Body of pancreas (tissue), 4 donors: ENCODE data around the gene DNAJC11. TPM values are rescaled to one million over a fixed set of nuclear protein-coding genes. Genes with fewer than 3 reads are reported as not detected.

ENCODE experiments used
- ATAC-seq: fragments of 150-250 bp; one replicate; pipeline ENCODE4 v1.9.1; 2016
- DNase-seq, 4 donors: peaks; one replicate each; pipeline ENCODE4 v3.0.0-alpha.2; 2019
- H3K27ac ChIP-seq, 4 donors: fragments of 200-600 bp; sonication (generic); 1 replicate in 3 of 4; 2 replicates in 1 of 4; pipeline versions ENCODE4 v1.5.1 to v1.6.1; 2016 to 2019; ENCODE audit warnings: mild to moderate bottlenecking in 1 of 4, mixed read lengths in 1 of 4, moderate library complexity in 1 of 4
- H3K27me3 ChIP-seq, 2 donors: fragments of 200-600 bp; sonication (generic); one replicate each; pipeline ENCODE4 v1.6.0; 2016; ENCODE audit warnings: mild to moderate bottlenecking in 1 of 2
- H3K36me3 ChIP-seq, 2 donors: fragments of 200-600 bp; sonication (generic); replicated peaks in 1 of 2; 2 replicates each; pipeline ENCODE4 v1.5.1; 2016; ENCODE audit warnings: low read depth in 2 of 2; ENCODE audit not compliant: insufficient read depth in 1 of 2
- H3K4me1 ChIP-seq: fragments of 200-600 bp; sonication (generic); one replicate; pipeline ENCODE4 v1.6.0; 2016
- H3K4me3 ChIP-seq, 2 donors: fragments of 200-600 bp; sonication (generic); 1 replicate in 1 of 2; 2 replicates in 1 of 2; pipeline ENCODE4 v1.5.1; 2016 to 2019
- H3K9me3 ChIP-seq, 3 donors: fragments of 200-600 bp; sonication (generic); 1 replicate in 2 of 3; 2 replicates in 1 of 3; pipeline ENCODE4 v1.5.1; 2016
- POLR2A ChIP-seq, 3 donors: fragments of 450-650 bp; IDR thresholded peaks; one replicate each; pipeline ENCODE4 v1.6.1; 2016; ENCODE audit warnings: antibody characterized with exemption in 3 of 3, mild to moderate bottlenecking in 2 of 3
- WGBS, 2 donors: methylation state at CpG; one replicate each; pipeline ENCODE4 v1.1.5; 2017; 5-methylcytosine and 5-hydroxymethylcytosine counted together
- intact Hi-C: fragments of 100-400 bp; cut with DNase I; formaldehyde crosslinking; loops from one replicate; pipeline ENCODE4 v1.15.1; 2023
- total RNA-seq, 2 donors: library from RNA; depleted of rRNA; stranded (reverse); fragments of >200 nt; gene quantifications; one replicate each; pipeline ENCODE4 v1.1.0, GENCODE V29; 2016
- TF ChIP-seq, protein P1 (sequence below), 7 experiments: fragments of 450-650 bp in 4 of 7; fragments of 200-600 bp in 3 of 7; sonication (generic) in 3 of 7; IDR thresholded peaks; one replicate each; pipeline ENCODE4 v1.5.1; 2016 to 2019; ENCODE audit warnings: antibody characterized with exemption in 7 of 7

DNAJC11 gene
- total RNA-seq, 2 donors from 2014 or later: 16.1 to 88.3 TPM

DNA sequence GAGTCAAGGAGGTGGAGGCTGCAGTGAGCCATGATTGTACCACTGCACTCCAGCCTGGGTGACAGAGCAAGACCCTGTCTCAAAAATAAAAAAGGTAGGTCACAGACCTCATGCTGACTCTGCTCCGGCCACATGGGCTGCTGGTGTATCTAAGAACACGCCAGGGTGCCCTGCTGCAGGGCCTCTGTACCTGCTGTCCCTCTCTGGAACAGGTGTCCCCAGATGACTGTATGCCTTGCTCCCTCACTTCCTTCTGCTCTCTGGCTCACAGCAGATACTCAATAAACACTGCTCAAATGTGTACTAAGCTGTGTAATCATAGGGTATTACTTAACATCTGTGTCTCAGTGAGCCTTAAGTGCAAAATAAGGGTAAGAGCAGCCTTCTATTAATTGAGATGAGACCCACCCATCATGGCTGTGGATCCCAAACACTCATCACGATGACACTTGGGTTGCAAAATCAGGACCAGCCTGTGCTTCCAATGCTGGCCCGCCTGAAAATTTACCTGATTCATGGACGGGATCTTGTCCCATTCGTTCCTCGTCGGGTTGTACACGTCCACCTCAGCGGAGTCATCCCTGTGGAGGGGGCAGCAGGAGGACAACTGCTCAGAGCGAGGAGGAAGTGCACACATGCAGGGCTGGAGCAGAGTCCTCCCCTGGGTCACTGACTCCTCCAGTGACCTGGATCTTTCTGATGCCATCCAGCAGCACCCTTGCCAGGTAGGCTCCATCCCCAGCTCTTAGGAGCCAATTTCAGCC is 106.5 kb downstream of the DNAJC11 start:
- ATAC-seq (no peak), DNase-seq (peak in 2 of 4 donors; percentile 41 to 42)
- Histone ChIP-seq H3K27ac (peak overlapping the region in 1 of 4 donors; percentile 17), H3K4me1 (peaks cover 44% of the 10 kb centered on the region), H3K36me3 (peaks cover 10 to 35% of the 10 kb centered on the region in 2 donors), H3K4me3 (no peak overlapping the region), H3K27me3 (no peaks in the 10 kb centered on the region), H3K9me3 (no peaks in the 10 kb centered on the region)
- 86 to 90% methylated on average over 11 of the region's 11 CpGs for WGBS, 2 donors
- TF ChIP-seq, protein P1, sequence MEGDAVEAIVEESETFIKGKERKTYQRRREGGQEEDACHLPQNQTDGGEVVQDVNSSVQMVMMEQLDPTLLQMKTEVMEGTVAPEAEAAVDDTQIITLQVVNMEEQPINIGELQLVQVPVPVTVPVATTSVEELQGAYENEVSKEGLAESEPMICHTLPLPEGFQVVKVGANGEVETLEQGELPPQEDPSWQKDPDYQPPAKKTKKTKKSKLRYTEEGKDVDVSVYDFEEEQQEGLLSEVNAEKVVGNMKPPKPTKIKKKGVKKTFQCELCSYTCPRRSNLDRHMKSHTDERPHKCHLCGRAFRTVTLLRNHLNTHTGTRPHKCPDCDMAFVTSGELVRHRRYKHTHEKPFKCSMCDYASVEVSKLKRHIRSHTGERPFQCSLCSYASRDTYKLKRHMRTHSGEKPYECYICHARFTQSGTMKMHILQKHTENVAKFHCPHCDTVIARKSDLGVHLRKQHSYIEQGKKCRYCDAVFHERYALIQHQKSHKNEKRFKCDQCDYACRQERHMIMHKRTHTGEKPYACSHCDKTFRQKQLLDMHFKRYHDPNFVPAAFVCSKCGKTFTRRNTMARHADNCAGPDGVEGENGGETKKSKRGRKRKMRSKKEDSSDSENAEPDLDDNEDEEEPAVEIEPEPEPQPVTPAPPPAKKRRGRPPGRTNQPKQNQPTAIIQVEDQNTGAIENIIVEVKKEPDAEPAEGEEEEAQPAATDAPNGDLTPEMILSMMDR (IDR thresholded peaks at IDR 0.05): no peak
- TF ChIP-seq POLR2A (IDR thresholded peaks at IDR 0.05): no peak
- intact Hi-C loops: no loop called here

DNA sequence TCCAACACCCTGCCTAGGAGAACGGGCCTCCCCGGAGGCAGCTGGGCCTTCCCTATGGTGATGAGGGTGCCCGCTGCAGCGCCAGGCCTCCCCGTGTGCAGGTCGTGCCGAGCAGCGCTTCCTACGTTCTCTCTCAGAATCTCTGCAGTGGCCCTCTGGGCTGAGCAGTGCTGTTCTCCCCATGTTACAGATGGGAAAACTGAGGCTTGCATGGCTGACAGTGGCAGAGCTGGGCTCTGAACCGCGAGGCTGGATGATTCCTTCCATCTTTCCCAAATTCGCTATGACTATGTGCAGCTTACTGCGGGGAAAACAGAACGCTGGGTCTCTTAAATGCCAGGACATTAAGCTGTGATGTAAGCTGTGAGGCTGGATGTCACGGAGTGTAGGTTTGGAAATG is 107.8 kb downstream of the DNAJC11 start:
- ATAC-seq (no peak), DNase-seq (no peak)
- no peak overlapping the region for H3K4me3 ChIP-seq
- no peak overlapping the region for H3K27ac ChIP-seq
- no peaks in the 10 kb centered on the region for H3K9me3 ChIP-seq
- intact Hi-C loops: no loop called here
- peaks cover 10 to 43% of the 10 kb centered on the region in 2 donors for H3K36me3 ChIP-seq
- H3K4me1 ChIP-seq: peaks cover 42% of the 10 kb centered on the region
- no peak for TF ChIP-seq POLR2A (IDR thresholded peaks at IDR 0.05)
- WGBS, 2 donors: 95% methylated on average over 7 to 15 of the region's 15 CpGs
- H3K27me3 ChIP-seq: no peaks in the 10 kb centered on the region

DNA sequence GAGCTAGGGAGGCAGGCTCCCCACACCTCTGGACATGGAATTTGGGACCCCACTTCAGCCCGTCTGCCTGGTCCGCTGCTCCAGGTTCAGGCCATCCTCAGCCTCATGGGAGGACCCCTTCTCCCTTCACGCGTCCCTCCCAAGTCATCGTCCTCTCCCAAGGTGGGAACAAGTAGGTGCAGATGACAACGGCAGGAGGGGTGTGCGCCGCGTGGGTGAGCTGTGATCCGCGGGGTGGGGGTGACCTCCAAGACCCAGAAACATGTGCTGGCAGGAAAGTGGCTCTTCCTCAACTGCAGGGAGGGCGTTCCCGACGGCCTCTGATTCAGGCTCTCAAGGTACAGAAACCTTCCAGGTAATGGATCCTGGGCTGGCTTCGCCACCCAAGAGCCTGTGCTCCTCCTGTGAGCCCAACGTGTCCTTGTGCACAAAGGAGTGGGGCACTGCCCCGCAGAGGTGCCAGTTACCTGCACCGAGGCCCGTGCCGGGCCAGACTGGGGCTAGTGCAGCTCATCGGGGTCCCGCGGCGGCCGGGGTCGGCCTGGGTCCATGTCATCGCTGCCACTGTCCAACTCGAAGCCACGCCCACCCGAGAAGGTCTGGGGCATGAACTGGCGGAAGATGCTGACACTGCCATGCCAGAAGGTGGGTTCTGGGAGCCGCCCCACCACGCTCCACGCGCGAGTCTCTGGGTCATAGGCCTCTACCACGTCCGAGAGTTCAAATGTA is 108.6 kb downstream of the DNAJC11 start:
- Histone ChIP-seq H3K4me1 (peaks cover 42% of the 10 kb centered on the region), H3K9me3 (no peaks in the 10 kb centered on the region), H3K27ac (no peak overlapping the region), H3K27me3 (no peaks in the 10 kb centered on the region), H3K36me3 (peaks cover 10 to 44% of the 10 kb centered on the region in 2 donors), H3K4me3 (no peak overlapping the region)
- DNase-seq: no peak
- 88 to 91% methylated on average over 14 to 38 of the region's 38 CpGs for WGBS, 2 donors
- no peak for ATAC-seq
- TF ChIP-seq POLR2A (IDR thresholded peaks at IDR 0.05): no peak
- TF ChIP-seq, protein P1 (IDR thresholded peaks at IDR 0.05): no peak
- intact Hi-C loops: no loop called here

DNA sequence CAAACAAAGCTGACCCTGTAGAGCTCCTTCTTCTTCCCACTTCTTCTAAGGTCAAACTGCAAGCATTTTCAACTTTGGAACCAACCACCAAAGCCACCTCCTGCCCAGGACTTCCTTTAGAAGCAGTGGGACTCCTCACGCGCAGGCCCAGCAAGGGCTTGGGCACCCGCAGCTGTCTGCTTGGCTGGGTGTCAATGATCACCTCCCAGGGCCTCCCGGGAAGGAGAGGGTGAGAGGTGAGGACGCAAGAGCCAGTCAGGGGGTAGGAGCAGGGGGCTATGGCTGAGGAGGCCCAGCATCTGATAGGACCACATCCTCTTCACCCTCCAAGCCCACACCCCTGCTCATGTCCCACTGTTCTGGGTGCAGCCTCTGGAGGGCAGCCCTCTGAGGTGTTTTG is 109.2 kb downstream of the DNAJC11 start:
- 31 to 36% methylated on average over 5 of the region's 5 CpGs for WGBS, 2 donors

DNA sequence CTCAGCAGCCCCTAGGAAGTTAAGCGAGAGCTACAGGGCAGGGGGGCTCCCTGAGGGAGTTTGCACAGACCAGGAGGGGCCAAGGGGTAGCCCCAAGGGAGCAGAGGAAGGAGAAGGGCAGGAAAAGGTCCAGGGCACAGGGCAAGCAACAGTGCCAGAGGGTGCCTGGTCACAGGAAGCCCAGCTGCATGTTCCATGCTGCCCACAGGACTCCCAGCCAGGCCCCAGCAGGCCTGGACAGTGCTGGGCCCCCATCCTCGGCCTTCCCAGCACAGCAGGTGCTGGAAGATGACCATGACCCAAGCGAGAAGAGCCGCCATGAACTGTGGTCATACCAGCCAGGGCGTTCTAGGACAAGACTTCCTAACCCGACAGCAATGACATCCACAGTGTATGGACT is 110.0 kb downstream of the DNAJC11 start:
- ATAC-seq (no peak), DNase-seq (no peak)
- intact Hi-C loops: no loop called here
- H3K9me3 ChIP-seq: no peaks in the 10 kb centered on the region
- H3K4me1 ChIP-seq: peaks cover 40% of the 10 kb centered on the region
- no peaks in the 10 kb centered on the region for H3K27me3 ChIP-seq
- peaks cover 10 to 37% of the 10 kb centered on the region in 2 donors for H3K36me3 ChIP-seq
- H3K4me3 ChIP-seq: no peak overlapping the region
- no peak for TF ChIP-seq POLR2A (IDR thresholded peaks at IDR 0.05)
- TF ChIP-seq, protein P1 (IDR thresholded peaks at IDR 0.05): no peak
- 74 to 81% methylated on average over 6 of the region's 6 CpGs for whole genome bisulfite sequencing, 2 donors
- no peak overlapping the region for H3K27ac ChIP-seq

More for the DNA sequence above, 109.2 kb downstream of the DNAJC11 start:
- TF ChIP-seq, protein P1 (IDR thresholded peaks at IDR 0.05): no peak
- TF ChIP-seq POLR2A (IDR thresholded peaks at IDR 0.05): no peak
- peaks cover 42% of the 10 kb centered on the region for H3K4me1 ChIP-seq
- H3K4me3 ChIP-seq: no peak overlapping the region
- no peaks in the 10 kb centered on the region for H3K27me3 ChIP-seq
- intact Hi-C loops: no loop called here
- no peak for ATAC-seq
- no peak overlapping the region for H3K27ac ChIP-seq
- peaks cover 10 to 39% of the 10 kb centered on the region in 2 donors for H3K36me3 ChIP-seq
- no peaks in the 10 kb centered on the region for H3K9me3 ChIP-seq
- peak in 1 of 4 donors; percentile 43 for DNase-seq
